ENCODE measurements around the gene SLC9A9.
"Not testable (repeated sequence)": the region's sequence is repeated elsewhere in the genome, so short reads cannot be mapped to it uniquely, and the experiment has no call there.

The SLC9A9 gene

GRCh38 chr3:143288944-143289343 lies 559.3 kb downstream of the SLC9A9 start:
- Mint-ChIP-seq H3K27ac (no peak overlapping the region), H3K27me3 (ENCODE audit: low read depth) (no peaks in the 10 kb centered on the region), H3K4me1 (ENCODE audit: low read depth) (no peaks in the 10 kb centered on the region), H3K4me3 (no peak overlapping the region), H3K9me3 (no peaks in the 10 kb centered on the region), H3K36me3 (ENCODE audit: low read depth) (no peaks in the 10 kb centered on the region)

GRCh38 chr3:143287403-143287802 lies 560.9 kb downstream of the SLC9A9 start:
- Mint-ChIP-seq H3K27ac (no peak overlapping the region), H3K4me3 (no peak overlapping the region), H3K36me3 (ENCODE audit: low read depth) (no peaks in the 10 kb centered on the region), H3K9me3 (no peaks in the 10 kb centered on the region), H3K27me3 (ENCODE audit: low read depth) (no peaks in the 10 kb centered on the region), H3K4me1 (ENCODE audit: low read depth) (no peaks in the 10 kb centered on the region)

GRCh38 chr3:143286392-143287010 lies 561.8 kb downstream of the SLC9A9 start:
- no peak overlapping the region for H3K27ac Mint-ChIP-seq
- no peaks in the 10 kb centered on the region for H3K27me3 Mint-ChIP-seq (ENCODE audit: low read depth)
- no peaks in the 10 kb centered on the region for H3K36me3 Mint-ChIP-seq (ENCODE audit: low read depth)
- H3K4me1 Mint-ChIP-seq (ENCODE audit: low read depth), result no peaks in the 10 kb centered on the region
- H3K9me3 Mint-ChIP-seq, result no peaks in the 10 kb centered on the region
- no peak overlapping the region for H3K4me3 Mint-ChIP-seq

GRCh38 chr3:143283432-143284128 lies 564.7 kb downstream of the SLC9A9 start:
- H3K27ac Mint-ChIP-seq, result no peak overlapping the region
- H3K4me3 Mint-ChIP-seq, result no peak overlapping the region
- no peaks in the 10 kb centered on the region for H3K9me3 Mint-ChIP-seq
- H3K4me1 Mint-ChIP-seq (ENCODE audit: low read depth), result no peaks in the 10 kb centered on the region
- H3K36me3 Mint-ChIP-seq (ENCODE audit: low read depth), result no peaks in the 10 kb centered on the region
- no peaks in the 10 kb centered on the region for H3K27me3 Mint-ChIP-seq (ENCODE audit: low read depth)

- H3K27ac Mint-ChIP-seq, result no peak overlapping the region
- H3K4me1 Mint-ChIP-seq (ENCODE audit: low read depth), result peaks cover 3% of the 10 kb centered on the region
- H3K9me3 Mint-ChIP-seq, result no peaks in the 10 kb centered on the region
- H3K4me3 Mint-ChIP-seq, result no peak overlapping the region
- H3K27me3 Mint-ChIP-seq (ENCODE audit: low read depth), result no peaks in the 10 kb centered on the region
- no peaks in the 10 kb centered on the region for H3K36me3 Mint-ChIP-seq (ENCODE audit: low read depth)
These were observed 567.3 kb downstream of the SLC9A9 start for GRCh38 chr3:143280984-143281383.

GRCh38 chr3:143279567-143279966 lies 568.7 kb downstream of the SLC9A9 start:
- H3K9me3 Mint-ChIP-seq; H3K36me3 Mint-ChIP-seq (ENCODE audit: low read depth); H3K27me3 Mint-ChIP-seq (ENCODE audit: low read depth); H3K27ac Mint-ChIP-seq; H3K4me3 Mint-ChIP-seq; H3K4me1 Mint-ChIP-seq (ENCODE audit: low read depth): not testable (repeated sequence)

- peaks cover 3% of the 10 kb centered on the region for H3K4me1 Mint-ChIP-seq (ENCODE audit: low read depth)
These were observed 569.5 kb downstream of the SLC9A9 start for GRCh38 chr3:143278721-143279120.

GRCh38 chr3:143277531-143277930 lies 570.7 kb downstream of the SLC9A9 start:
- Mint-ChIP-seq H3K27me3 (ENCODE audit: low read depth) (no peaks in the 10 kb centered on the region), H3K4me1 (ENCODE audit: low read depth) (peaks cover 3% of the 10 kb centered on the region), H3K9me3 (no peaks in the 10 kb centered on the region), H3K27ac (no peak overlapping the region), H3K36me3 (ENCODE audit: low read depth) (no peaks in the 10 kb centered on the region), H3K4me3 (no peak overlapping the region)

More at GRCh38 chr3:143278721-143279120, 569.5 kb downstream of the SLC9A9 start:
- no peak overlapping the region for H3K27ac Mint-ChIP-seq
- no peaks in the 10 kb centered on the region for H3K36me3 Mint-ChIP-seq (ENCODE audit: low read depth)
- no peak overlapping the region for H3K4me3 Mint-ChIP-seq
- H3K9me3 Mint-ChIP-seq, result no peaks in the 10 kb centered on the region
- H3K27me3 Mint-ChIP-seq (ENCODE audit: low read depth), result no peaks in the 10 kb centered on the region

- Mint-ChIP-seq H3K9me3 (no peaks in the 10 kb centered on the region), H3K36me3 (ENCODE audit: low read depth) (no peaks in the 10 kb centered on the region), H3K27ac (no peak overlapping the region), H3K27me3 (ENCODE audit: low read depth) (no peaks in the 10 kb centered on the region), H3K4me1 (ENCODE audit: low read depth) (peaks cover 3% of the 10 kb centered on the region), H3K4me3 (no peak overlapping the region)
These were observed 571.7 kb downstream of the SLC9A9 start for GRCh38 chr3:143276592-143276991.

GRCh38 chr3:143273975-143274690 lies 574.1 kb downstream of the SLC9A9 start:
- Mint-ChIP-seq H3K4me3 (no peak overlapping the region), H3K36me3 (ENCODE audit: low read depth) (no peaks in the 10 kb centered on the region), H3K9me3 (no peaks in the 10 kb centered on the region), H3K27ac (no peak overlapping the region), H3K27me3 (ENCODE audit: low read depth) (no peaks in the 10 kb centered on the region), H3K4me1 (ENCODE audit: low read depth) (peaks cover 3% of the 10 kb centered on the region)

GRCh38 chr3:143271136-143271535 lies 577.1 kb downstream of the SLC9A9 start:
- Mint-ChIP-seq H3K4me1 (ENCODE audit: low read depth) (peaks cover 2% of the 10 kb centered on the region), H3K27me3 (ENCODE audit: low read depth) (no peaks in the 10 kb centered on the region), H3K9me3 (no peaks in the 10 kb centered on the region), H3K27ac (no peak overlapping the region), H3K4me3 (no peak overlapping the region), H3K36me3 (ENCODE audit: low read depth) (peaks cover 2% of the 10 kb centered on the region)

GRCh38 chr3:143269741-143270140 lies 578.5 kb downstream of the SLC9A9 start:
- peaks cover 2% of the 10 kb centered on the region for H3K4me1 Mint-ChIP-seq (ENCODE audit: low read depth)
- H3K9me3 Mint-ChIP-seq, result no peaks in the 10 kb centered on the region
- peaks cover 5% of the 10 kb centered on the region for H3K36me3 Mint-ChIP-seq (ENCODE audit: low read depth)
- no peak overlapping the region for H3K27ac Mint-ChIP-seq
- no peaks in the 10 kb centered on the region for H3K27me3 Mint-ChIP-seq (ENCODE audit: low read depth)
- no peak overlapping the region for H3K4me3 Mint-ChIP-seq

- Mint-ChIP-seq H3K36me3 (ENCODE audit: low read depth) (peaks cover 5% of the 10 kb centered on the region), H3K4me3 (no peak overlapping the region), H3K27ac (no peak overlapping the region), H3K9me3 (no peaks in the 10 kb centered on the region), H3K4me1 (ENCODE audit: low read depth) (peaks cover 2% of the 10 kb centered on the region), H3K27me3 (ENCODE audit: low read depth) (no peaks in the 10 kb centered on the region)
These were observed 580.3 kb downstream of the SLC9A9 start for GRCh38 chr3:143267989-143268388.

GRCh38 chr3:143266927-143267326 lies 581.3 kb downstream of the SLC9A9 start:
- no peaks in the 10 kb centered on the region for H3K9me3 Mint-ChIP-seq
- no peak overlapping the region for H3K27ac Mint-ChIP-seq
- H3K4me1 Mint-ChIP-seq (ENCODE audit: low read depth), result peaks cover 2% of the 10 kb centered on the region
- H3K36me3 Mint-ChIP-seq (ENCODE audit: low read depth), result peaks cover 5% of the 10 kb centered on the region
- no peaks in the 10 kb centered on the region for H3K27me3 Mint-ChIP-seq (ENCODE audit: low read depth)
- no peak overlapping the region for H3K4me3 Mint-ChIP-seq

- peaks cover 2% of the 10 kb centered on the region for H3K4me1 Mint-ChIP-seq (ENCODE audit: low read depth)
- H3K27me3 Mint-ChIP-seq (ENCODE audit: low read depth), result no peaks in the 10 kb centered on the region
- no peak overlapping the region for H3K4me3 Mint-ChIP-seq
- H3K27ac Mint-ChIP-seq, result no peak overlapping the region
- H3K36me3 Mint-ChIP-seq (ENCODE audit: low read depth), result peaks cover 5% of the 10 kb centered on the region
- no peaks in the 10 kb centered on the region for H3K9me3 Mint-ChIP-seq
These were observed 581.8 kb downstream of the SLC9A9 start for GRCh38 chr3:143266511-143266910.
